Neural progenitor cell (in vitro differentiated cells): Measurements from ENCODE around the gene TCERG1L.

Experiments
- CTCF ChIP-seq: fragments of 200-600 bp; sonication (generic); IDR thresholded peaks from 2 replicates; pipeline ENCODE4 v1.5.1; 2017; ENCODE audit warnings: antibody characterized with exemption, mild to moderate bottlenecking
- EZH2phosphoT487 ChIP-seq: fragments of 200-600 bp; sonication (generic); IDR thresholded peaks from 2 replicates; pipeline ENCODE4 v1.6.1; 2017; ENCODE audit warnings: antibody characterized with exemption

- TF ChIP-seq CTCF (no peak), EZH2phosphoT487 (no peak)
Measured at GRCh38 chr10:131227163-131227740, 84.3 kb downstream of the TCERG1L start.
